LNCaP clone FGC (cell line): ENCODE data around the gene RPS6KA6.

ENCODE experiments used
- DNase-seq: peaks from one replicate; pipeline ENCODE4 v3.0.0-alpha.2; 2011; ENCODE audit warnings: low read depth
- H3K4me3 ChIP-seq: 2 replicates; pipeline ENCODE4 v1.5.1; 2011; ENCODE audit warnings: mild to moderate bottlenecking, low read depth, low read length, control low read depth
- TF ChIP-seq, protein P1 (sequence below): IDR thresholded peaks from 2 replicates; pipeline ENCODE4 v1.5.1; 2012; ENCODE audit warnings: mild to moderate bottlenecking; ENCODE audit not compliant: control insufficient read depth, insufficient read depth; ENCODE audit errors: extremely low read depth

Gene RPS6KA6

DNA sequence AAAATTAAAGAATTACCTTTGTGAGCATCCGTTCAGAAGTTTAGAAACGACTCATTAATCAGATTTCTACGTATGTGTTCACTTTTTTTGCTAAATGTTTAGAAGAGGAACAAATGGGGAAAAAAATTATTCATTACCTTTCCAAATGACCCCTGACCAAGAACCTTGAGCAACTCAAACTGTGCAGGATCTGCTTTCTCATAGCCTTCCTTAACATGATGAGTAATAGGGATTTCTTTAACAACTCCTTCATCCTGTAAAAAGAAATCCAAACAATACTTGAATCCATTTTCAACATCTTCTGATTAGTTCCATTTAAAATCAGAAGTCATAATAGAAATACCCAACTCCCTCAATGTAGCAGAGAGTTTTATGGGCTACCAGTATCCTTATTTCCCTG, 32.1 kb downstream of the RPS6KA6 start:
- H3K4me3 ChIP-seq = no peak overlapping the region
- no peak for DNase-seq
- TF ChIP-seq, protein P1, sequence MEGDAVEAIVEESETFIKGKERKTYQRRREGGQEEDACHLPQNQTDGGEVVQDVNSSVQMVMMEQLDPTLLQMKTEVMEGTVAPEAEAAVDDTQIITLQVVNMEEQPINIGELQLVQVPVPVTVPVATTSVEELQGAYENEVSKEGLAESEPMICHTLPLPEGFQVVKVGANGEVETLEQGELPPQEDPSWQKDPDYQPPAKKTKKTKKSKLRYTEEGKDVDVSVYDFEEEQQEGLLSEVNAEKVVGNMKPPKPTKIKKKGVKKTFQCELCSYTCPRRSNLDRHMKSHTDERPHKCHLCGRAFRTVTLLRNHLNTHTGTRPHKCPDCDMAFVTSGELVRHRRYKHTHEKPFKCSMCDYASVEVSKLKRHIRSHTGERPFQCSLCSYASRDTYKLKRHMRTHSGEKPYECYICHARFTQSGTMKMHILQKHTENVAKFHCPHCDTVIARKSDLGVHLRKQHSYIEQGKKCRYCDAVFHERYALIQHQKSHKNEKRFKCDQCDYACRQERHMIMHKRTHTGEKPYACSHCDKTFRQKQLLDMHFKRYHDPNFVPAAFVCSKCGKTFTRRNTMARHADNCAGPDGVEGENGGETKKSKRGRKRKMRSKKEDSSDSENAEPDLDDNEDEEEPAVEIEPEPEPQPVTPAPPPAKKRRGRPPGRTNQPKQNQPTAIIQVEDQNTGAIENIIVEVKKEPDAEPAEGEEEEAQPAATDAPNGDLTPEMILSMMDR = no peak

DNA sequence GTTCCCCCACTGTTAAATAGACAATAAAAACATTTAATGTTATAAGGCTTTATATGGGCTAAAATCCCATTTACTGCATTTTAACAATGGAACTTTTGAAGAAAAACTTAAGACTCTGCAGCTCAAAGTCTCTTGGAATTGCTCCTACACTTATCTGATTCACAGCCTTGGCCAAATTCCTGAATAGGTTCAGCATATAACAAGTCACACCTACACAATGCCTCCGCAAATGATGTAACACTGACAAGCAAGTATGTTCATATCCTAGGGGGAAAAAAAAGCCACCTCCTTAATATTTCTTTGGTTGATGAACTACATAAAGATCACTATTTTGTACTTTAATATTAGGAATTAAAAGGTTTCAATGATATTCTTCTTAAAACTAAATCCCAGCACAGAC, 34.5 kb downstream of the RPS6KA6 start:
- no peak for DNase-seq
- TF ChIP-seq, protein P1 = no peak
- H3K4me3 ChIP-seq = no peak overlapping the region

DNA sequence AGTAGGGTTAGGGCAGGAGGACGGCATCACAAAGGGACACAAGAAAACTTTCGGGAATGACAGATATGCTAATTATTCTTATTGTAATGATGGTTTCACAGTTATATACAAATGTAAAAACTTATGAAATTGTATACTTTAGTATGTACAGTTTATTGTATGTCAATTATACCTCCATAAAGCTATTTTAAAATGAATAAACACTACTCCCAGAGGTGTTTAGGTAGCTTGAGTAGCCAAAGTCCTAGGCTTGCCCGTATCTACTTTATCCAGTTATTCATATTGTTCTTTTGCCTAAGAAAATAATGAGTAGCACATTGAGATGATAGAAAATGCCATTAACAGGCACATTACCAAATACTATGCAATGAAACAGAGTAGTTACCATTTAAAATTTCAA, 43.0 kb downstream of the RPS6KA6 start:
- no peak overlapping the region for H3K4me3 ChIP-seq
- no peak for DNase-seq
- TF ChIP-seq, protein P1 = no peak

DNA sequence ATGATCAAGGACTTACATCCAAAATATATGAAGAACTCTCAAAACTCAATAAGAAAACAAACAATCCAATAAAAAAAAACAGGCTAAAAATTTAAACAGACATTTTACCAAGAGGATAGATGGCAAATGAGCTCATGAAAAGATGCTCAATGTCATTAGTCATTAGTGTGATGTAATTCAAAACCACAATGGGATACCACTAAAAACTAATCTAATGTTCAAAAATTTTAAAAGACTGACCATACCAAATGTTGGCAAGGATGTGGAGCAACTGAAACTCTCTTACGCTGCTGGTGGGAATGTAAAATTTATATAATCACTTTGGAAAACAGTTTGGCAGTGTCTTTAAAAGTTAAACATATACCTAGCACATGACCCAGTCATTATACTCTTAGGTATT, 43.7 kb downstream of the RPS6KA6 start:
- no peak overlapping the region for H3K4me3 ChIP-seq
- TF ChIP-seq, protein P1 = no peak
- peak; percentile 13 for DNase-seq

DNA sequence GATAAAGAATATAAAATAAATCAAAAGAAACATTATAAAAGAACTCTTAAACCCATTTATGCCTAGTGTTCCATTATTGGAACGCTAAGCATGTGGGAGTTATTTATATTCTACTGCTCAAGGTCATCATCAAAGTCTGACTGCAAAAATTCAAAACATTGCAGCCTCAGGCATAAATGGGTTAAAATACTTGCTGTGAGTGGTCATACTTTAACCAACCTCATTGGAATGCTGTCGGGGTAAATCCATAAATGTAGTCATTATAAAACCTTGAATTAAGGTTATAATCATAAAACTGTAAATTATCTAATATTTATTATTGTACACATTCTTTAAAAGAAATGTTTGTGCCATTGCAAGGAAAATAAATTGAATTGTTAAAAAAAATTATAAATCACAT, 55.0 kb downstream of the RPS6KA6 start:
- TF ChIP-seq, protein P1 = no peak
- no peak overlapping the region for H3K4me3 ChIP-seq
- DNase-seq = no peak

DNA sequence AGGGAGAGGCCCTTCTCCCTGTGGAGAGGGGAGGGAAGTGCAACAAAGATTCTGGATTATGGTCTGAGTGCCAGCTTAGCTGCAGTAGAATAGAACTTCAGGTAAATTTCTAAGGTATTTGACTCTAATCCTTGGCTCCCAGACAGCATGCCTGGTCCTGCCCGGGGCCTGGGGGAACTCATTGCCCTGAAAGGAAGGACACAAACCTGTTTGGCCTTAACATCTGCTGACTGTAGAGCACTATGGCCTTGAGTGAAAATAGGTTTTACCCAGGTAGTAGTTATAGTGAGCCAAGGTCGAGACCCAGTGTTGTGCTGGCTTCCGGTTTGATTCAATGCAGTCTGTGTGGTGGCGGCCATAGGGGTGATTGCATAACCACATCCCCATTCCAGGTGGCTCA, 64.4 kb downstream of the RPS6KA6 start:
- no peak for DNase-seq
- TF ChIP-seq, protein P1 = no peak
- no peak overlapping the region for H3K4me3 ChIP-seq

DNA sequence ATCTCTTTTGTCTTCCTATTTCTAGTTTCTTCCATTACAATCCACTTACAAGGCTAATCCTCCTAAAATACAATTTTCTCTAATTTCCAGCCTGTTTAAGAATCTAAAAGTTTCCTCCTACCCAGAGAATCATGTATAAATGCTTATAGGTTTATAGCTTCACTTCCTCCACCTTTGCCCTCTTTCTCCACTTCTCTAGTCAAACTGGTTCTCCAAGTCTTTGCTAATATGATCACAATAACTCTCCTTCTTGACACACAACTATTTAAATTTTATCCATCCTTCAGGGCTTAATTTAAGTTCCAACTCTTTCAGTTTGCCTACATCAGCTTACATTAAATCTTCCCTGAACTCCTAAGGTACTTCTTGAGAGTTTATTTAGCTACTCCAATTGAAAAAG, 69.2 kb downstream of the RPS6KA6 start:
- TF ChIP-seq, protein P1 = no peak
- DNase-seq = peak; percentile 30
- no peak overlapping the region for H3K4me3 ChIP-seq
